H9 (cell line): ENCODE measurements around the gene CACNG5. TPM values are rescaled to one million over a fixed set of nuclear protein-coding genes. Genes with fewer than 3 reads are reported as not detected.

Experiments
- DNase-seq: peaks from one replicate; pipeline ENCODE4 v3.0.0-alpha.2; 2017
- H2AFZ ChIP-seq: one replicate; pipeline ENCODE4 v1.6.1; 2013; ENCODE audit warnings: mild to moderate bottlenecking, low read length, control low read depth, moderate library complexity
- H2AK5ac ChIP-seq: 2 replicates; pipeline ENCODE4 v1.6.1; 2013; ENCODE audit warnings: low read length, control low read depth, mixed read lengths; ENCODE audit not compliant: insufficient read length
- H2BK120ac ChIP-seq: one replicate; pipeline ENCODE4 v1.6.1; 2013; ENCODE audit warnings: low read depth, mild to moderate bottlenecking, low read length, control low read depth, inconsistent platforms; ENCODE audit not compliant: poor library complexity, severe bottlenecking
- H2BK12ac ChIP-seq: 2 replicates; pipeline ENCODE4 v1.6.1; 2013; ENCODE audit warnings: low read length, control low read depth, mixed read lengths, low read depth; ENCODE audit not compliant: insufficient read length
- H2BK15ac ChIP-seq: 2 replicates; pipeline ENCODE4 v1.6.1; 2013; ENCODE audit warnings: low read depth, low read length, control low read depth
- H2BK20ac ChIP-seq: one replicate; pipeline ENCODE4 v1.6.1; 2013; ENCODE audit warnings: low read depth, mild to moderate bottlenecking, low read length, control low read depth, inconsistent platforms; ENCODE audit not compliant: poor library complexity, severe bottlenecking
- H2BK5ac ChIP-seq: 2 replicates; pipeline ENCODE4 v1.6.1; 2013; ENCODE audit warnings: low read length, control low read depth, mixed read lengths; ENCODE audit not compliant: insufficient read length
- H3K14ac ChIP-seq: 2 replicates; pipeline ENCODE4 v1.6.1; 2013; ENCODE audit warnings: low read length, control low read depth; ENCODE audit not compliant: insufficient read depth
- H3K18ac ChIP-seq: 2 replicates; pipeline ENCODE4 v1.6.1; 2013; ENCODE audit warnings: low read depth, mild to moderate bottlenecking, mixed read lengths, low read length, control low read depth; ENCODE audit not compliant: insufficient read length
- H3K23ac ChIP-seq: 2 replicates; pipeline ENCODE4 v1.6.1; 2013; ENCODE audit warnings: low read length, control low read depth, mixed read lengths, low read depth; ENCODE audit not compliant: insufficient read length
- H3K23me2 ChIP-seq: 2 replicates; pipeline ENCODE4 v1.6.1; 2013; ENCODE audit warnings: low read depth, mild to moderate bottlenecking, mixed read lengths, low read length, control low read depth; ENCODE audit not compliant: insufficient read length, poor library complexity, severe bottlenecking
- H3K27ac ChIP-seq: 2 replicates; pipeline ENCODE4 v1.5.1; 2013; ENCODE audit warnings: low read length, control low read depth, mixed read lengths, low read depth; ENCODE audit not compliant: insufficient read length
- H3K27me3 ChIP-seq: 2 replicates; pipeline ENCODE4 v1.6.1; 2013; ENCODE audit warnings: low read length, control low read depth, inconsistent platforms; ENCODE audit not compliant: insufficient read depth
- H3K4ac ChIP-seq: 2 replicates; pipeline ENCODE4 v1.6.1; 2013; ENCODE audit warnings: low read depth, mild to moderate bottlenecking, control low read depth, inconsistent platforms, low read length, moderate library complexity
- H3K4me1 ChIP-seq: 2 replicates; pipeline ENCODE4 v1.6.1; 2013; ENCODE audit warnings: low read length, control low read depth, inconsistent platforms; ENCODE audit not compliant: insufficient read depth
- H3K4me2 ChIP-seq: 2 replicates; pipeline ENCODE4 v1.6.1; 2013; ENCODE audit warnings: low read length, control low read depth, mixed read lengths; ENCODE audit not compliant: insufficient read length, insufficient read depth
- H3K56ac ChIP-seq: 2 replicates; pipeline ENCODE4 v1.6.1; 2013; ENCODE audit warnings: low read depth, mild to moderate bottlenecking, mixed read lengths, low read length, control low read depth; ENCODE audit not compliant: insufficient read length
- H3K79me1 ChIP-seq: 2 replicates; pipeline ENCODE4 v1.6.1; 2013; ENCODE audit warnings: low read depth, mild to moderate bottlenecking, moderate library complexity, low read length, control low read depth, inconsistent platforms; ENCODE audit not compliant: insufficient read depth, poor library complexity, severe bottlenecking
- H3K79me2 ChIP-seq: 2 replicates; pipeline ENCODE4 v1.6.1; 2013; ENCODE audit warnings: low read length, control low read depth, inconsistent platforms; ENCODE audit not compliant: insufficient read depth
- H3K9ac ChIP-seq: 2 replicates; pipeline ENCODE4 v1.6.1; 2013; ENCODE audit warnings: low read length, control low read depth, mixed read lengths; ENCODE audit not compliant: insufficient read length; ENCODE audit errors: extremely low read depth
- H3K9me3 ChIP-seq: one replicate; pipeline ENCODE4 v1.6.1; 2013; ENCODE audit warnings: low read depth, low read length, inconsistent platforms; ENCODE audit not compliant: control insufficient read depth
- H3T11ph ChIP-seq: one replicate; pipeline ENCODE4 v1.6.1; 2013; ENCODE audit warnings: mild to moderate bottlenecking, low read length, control low read depth, inconsistent platforms
- H4K20me1 ChIP-seq: one replicate; pipeline ENCODE4 v1.6.1; 2013; ENCODE audit not compliant: control insufficient read depth, insufficient read length, insufficient read depth
- H4K5ac ChIP-seq: 2 replicates; pipeline ENCODE4 v1.6.1; 2013; ENCODE audit warnings: low read depth, mild to moderate bottlenecking, mixed read lengths, low read length, control low read depth; ENCODE audit not compliant: insufficient read length
- H4K8ac ChIP-seq: replicated peaks from 2 replicates; pipeline ENCODE4 v1.6.1; 2013; ENCODE audit warnings: low read length, control low read depth, mixed read lengths, low read depth; ENCODE audit not compliant: insufficient read length
- H4K91ac ChIP-seq: 2 replicates; pipeline ENCODE4 v1.6.1; 2013; ENCODE audit warnings: low read depth, mild to moderate bottlenecking, moderate library complexity, mixed read lengths, low read length, control low read depth; ENCODE audit not compliant: insufficient read length
- H3K27ac Mint-ChIP-seq, 3 experiments: 2 replicates in 2 of 3; 3 replicates in 1 of 3; pipeline ENCODE4 v1.8.0; 2020 to 2021; ENCODE audit warnings: mixed read lengths in 3 of 3, mild to moderate bottlenecking in 1 of 3, moderate library complexity in 1 of 3
- H3K27me3 Mint-ChIP-seq: 2 replicates; pipeline ENCODE4 v1.8.0; 2021; ENCODE audit warnings: low read depth, mild to moderate bottlenecking, moderate library complexity, mixed read lengths
- H3K36me3 Mint-ChIP-seq, 3 experiments: 2 replicates in 2 of 3; 3 replicates in 1 of 3; pipeline ENCODE4 v1.8.0; 2020 to 2021; ENCODE audit warnings: low read depth in 3 of 3, mixed read lengths in 3 of 3; ENCODE audit not compliant: insufficient read depth in 1 of 3
- H3K4me1 Mint-ChIP-seq, 2 experiments: 2 replicates each; pipeline ENCODE4 v1.8.0; 2020; ENCODE audit warnings: mixed read lengths in 2 of 2
- H3K4me3 Mint-ChIP-seq, 2 experiments: 2 replicates in 1 of 2; 3 replicates in 1 of 2; pipeline ENCODE4 v1.8.0; 2020 to 2021; ENCODE audit warnings: mild to moderate bottlenecking in 2 of 2, mixed read lengths in 2 of 2, moderate library complexity in 1 of 2
- H3K9me3 Mint-ChIP-seq, 2 experiments: 2 replicates in 1 of 2; 3 replicates in 1 of 2; pipeline ENCODE4 v1.8.0; 2020; ENCODE audit warnings: mild to moderate bottlenecking in 2 of 2, mixed read lengths in 2 of 2, moderate library complexity in 1 of 2
- CTCF ChIP-seq: fragments of 200-600 bp; sonication (generic); conservative IDR thresholded peaks from 3 replicates; pipeline ENCODE4 v1.8.0; 2021; ENCODE audit warnings: antibody characterized with exemption, mild to moderate bottlenecking
- WGBS: extraction: QIAGEN DNeasy Blood & Tissue Kit; methylation state at CpG from one replicate; pipeline ENCODE4 v1.1.7; 2013; ENCODE audit warnings: missing lambda C conversion rate, low lambda C conversion rate, mixed read lengths; ENCODE audit not compliant: insufficient read length; ENCODE audit errors: extremely low coverage; 5-methylcytosine and 5-hydroxymethylcytosine counted together
- total RNA-seq: library from RNA; stranded (reverse); gene quantifications from 2 replicates; pipeline ENCODE4 v1.2.1, GENCODE V29; 2021

Gene CACNG5
- total RNA-seq, 1 experiment from 2014 or later, result 1.6 TPM

GRCh38 chr17:66841328-66841727 lies 6.4 kb downstream of the CACNG5 start:
- Histone ChIP-seq H3K18ac (no peak overlapping the region), H2BK5ac (no peak overlapping the region), H4K5ac (no peak overlapping the region), H3K79me2 (no peaks in the 10 kb centered on the region), H3K14ac (no peak overlapping the region), H3K4me2 (no peak overlapping the region), H3K79me1 (no peaks in the 10 kb centered on the region), H3T11ph (no peak overlapping the region), H3K27me3 (no peaks in the 10 kb centered on the region), H2BK120ac (no peak overlapping the region), H4K20me1 (no peaks in the 10 kb centered on the region), H3K4ac (no peak overlapping the region), H3K9me3 (no peaks in the 10 kb centered on the region), H2BK20ac (no peak overlapping the region), H2AFZ (no peak overlapping the region), H2AK5ac (no peak overlapping the region), H4K91ac (no peak overlapping the region), H3K23me2 (no peaks in the 10 kb centered on the region), H3K4me1 (no peaks in the 10 kb centered on the region), H2BK15ac (no peak overlapping the region), H3K56ac (no peak overlapping the region), H3K27ac (no peak overlapping the region), H4K8ac (no peak overlapping the region), H2BK12ac (no peak overlapping the region), H3K9ac (no peak overlapping the region), H3K23ac (no peak overlapping the region)
- no peaks in the 10 kb centered on the region for H3K4me1 Mint-ChIP-seq
- peaks cover 21% of the 10 kb centered on the region for H3K27me3 Mint-ChIP-seq
- peaks cover 0 to 4% (median 3%) of the 10 kb centered on the region in 3 experiments; a peak in 5 of 7 replicates for H3K36me3 Mint-ChIP-seq
- H3K9me3 Mint-ChIP-seq, result peaks cover 5 to 9% of the 10 kb centered on the region in 2 experiments
- WGBS, result no CpG with 5 or more reads among the region's 4 CpGs
- peak; percentile 57 for DNase-seq
- no peak overlapping the region for H3K4me3 Mint-ChIP-seq
- H3K27ac Mint-ChIP-seq, result no peak overlapping the region
- peak; percentile 54 for TF ChIP-seq CTCF
